ENCODE results near the gene CAPN7. TPM values are rescaled to one million over a fixed set of nuclear protein-coding genes. Genes with fewer than 3 reads are reported as not detected.
A peak's percentile ranks its signal among the peaks of the same experiment; 100 is the strongest.

CAPN7 gene
- total RNA-seq, 2 donors from 2014 or later, result 38.1 to 40.5 TPM

DNA sequence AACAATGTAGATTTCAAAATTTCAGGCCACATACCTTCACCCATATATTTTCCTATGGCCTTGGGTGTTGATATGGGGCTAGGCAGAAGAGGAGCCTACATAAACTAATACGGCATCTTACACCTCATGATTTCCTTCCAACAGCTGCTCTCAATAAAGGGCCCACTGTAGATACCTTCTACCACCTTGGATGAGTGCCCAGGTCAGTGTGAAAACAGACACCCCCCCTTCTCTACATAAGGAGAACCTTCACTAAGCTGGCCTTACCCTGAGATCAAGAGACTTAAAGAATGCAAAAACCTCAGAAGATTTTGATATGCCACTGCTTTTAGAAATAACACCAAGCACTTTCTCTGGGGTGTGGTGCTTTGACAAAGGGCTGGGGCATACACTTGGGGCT, 83.6 kb downstream of the CAPN7 start:
- Histone ChIP-seq H3K4me3 (no peak overlapping the region), H3K36me3 (replicated peaks in 1 of 2; ENCODE audit: insufficient read depth in 1 of 2, low read depth in 2 of 2) (no peaks in the 10 kb centered on the region), H3K27me3 (no peaks in the 10 kb centered on the region), H3K4me1 (peaks cover 13% of the 10 kb centered on the region), H3K27ac (no peak overlapping the region), H3K9me3 (no peaks in the 10 kb centered on the region)
- TF ChIP-seq CTCF (IDR thresholded peaks at IDR 0.05) (no peak), POLR2A (IDR thresholded peaks at IDR 0.05) (no peak)
- DNase-seq (no peak), ATAC-seq (no peak)
- intact Hi-C loops (cut with DNase I), result no loop called here
- 88 to 100% methylated on average over 1 of the region's 1 CpG for WGBS, 2 donors

DNA sequence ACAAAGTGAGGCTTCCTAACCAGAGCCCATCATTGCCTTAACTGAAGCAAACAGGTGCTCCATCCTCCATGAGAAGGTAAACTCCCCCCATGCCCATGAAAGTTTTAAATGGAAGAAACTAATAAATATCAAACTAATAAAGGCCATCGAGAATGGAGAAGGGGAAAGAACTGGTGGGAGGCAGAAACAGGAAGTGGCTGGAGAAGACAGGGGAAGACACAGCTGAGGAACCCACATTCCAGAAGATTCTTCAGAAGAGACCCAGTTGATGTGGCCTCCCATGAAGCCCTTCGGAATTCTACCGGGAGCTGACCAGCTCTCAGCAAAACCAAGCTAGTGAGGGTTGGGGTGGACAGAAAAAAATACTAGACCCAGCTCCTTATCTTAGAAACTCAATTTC, 84.7 kb downstream of the CAPN7 start:
- no peak for DNase-seq
- H3K4me1 ChIP-seq, result peaks cover 13% of the 10 kb centered on the region
- no peak overlapping the region for H3K27ac ChIP-seq
- intact Hi-C loops (cut with DNase I), result no loop called here
- no peaks in the 10 kb centered on the region for H3K9me3 ChIP-seq
- H3K36me3 ChIP-seq (replicated peaks in 1 of 2; ENCODE audit: insufficient read depth in 1 of 2, low read depth in 2 of 2), result no peaks in the 10 kb centered on the region
- TF ChIP-seq POLR2A (IDR thresholded peaks at IDR 0.05) (no peak), CTCF (IDR thresholded peaks at IDR 0.05) (no peak)
- H3K27me3 ChIP-seq, result no peaks in the 10 kb centered on the region
- WGBS, 2 donors, result 84 to 90% methylated on average over 3 of the region's 3 CpGs
- ATAC-seq, result no peak
- H3K4me3 ChIP-seq, result no peak overlapping the region

DNA sequence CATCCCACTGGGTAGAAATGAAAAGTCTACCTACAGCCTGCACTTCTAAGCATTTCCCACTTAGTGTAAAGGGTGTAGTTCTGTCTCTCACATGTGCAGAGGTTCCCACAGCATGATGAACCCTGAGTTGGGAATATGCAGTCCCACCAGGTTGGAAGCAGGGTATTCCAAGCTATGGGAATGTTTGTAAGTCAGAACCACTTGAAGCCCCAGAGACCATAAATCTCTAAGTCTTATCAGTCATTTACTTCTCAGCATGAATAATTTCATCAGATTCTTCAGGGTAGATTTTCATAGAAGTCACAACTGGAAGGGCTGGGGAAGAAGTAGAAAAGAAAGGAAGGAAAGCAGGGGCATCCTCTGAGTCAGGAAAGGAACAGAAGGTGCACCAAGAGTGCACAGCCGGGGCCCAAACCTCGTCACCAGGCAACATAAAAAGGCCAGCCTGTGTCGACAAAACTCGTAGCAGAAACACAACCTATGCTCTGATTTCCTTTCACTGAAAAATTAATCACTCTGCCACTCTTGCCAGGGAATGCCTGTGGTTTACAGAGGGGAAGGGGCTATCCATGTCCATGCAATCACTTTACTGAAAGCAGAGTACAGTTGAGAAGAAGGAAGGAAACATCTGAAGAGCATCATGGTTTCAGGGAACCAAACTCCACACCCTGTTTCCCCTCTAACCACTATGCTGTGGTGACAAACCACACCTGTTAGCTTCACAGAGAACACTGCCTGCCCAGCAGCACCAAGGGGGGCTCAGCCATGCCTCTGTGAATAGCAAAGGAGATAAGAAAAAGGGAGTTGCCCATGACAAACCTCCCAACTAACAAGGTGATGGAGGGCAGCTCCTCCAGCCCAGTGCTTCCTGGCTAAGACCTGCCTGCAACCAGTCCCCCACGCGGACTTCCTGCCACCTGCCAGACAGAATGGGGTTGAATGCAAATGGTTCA, 85.8 kb downstream of the CAPN7 start:
- Histone ChIP-seq H3K27me3 (no peaks in the 10 kb centered on the region), H3K9me3 (no peaks in the 10 kb centered on the region), H3K36me3 (replicated peaks in 1 of 2; ENCODE audit: insufficient read depth in 1 of 2, low read depth in 2 of 2) (no peaks in the 10 kb centered on the region), H3K4me1 (peaks cover 13% of the 10 kb centered on the region), H3K4me3 (no peak overlapping the region), H3K27ac (peak overlapping the region in 1 of 4 donors; percentile 15)
- 54 to 82% methylated on average over 4 to 6 of the region's 6 CpGs for WGBS, 2 donors
- DNase-seq (peak in 1 of 4 donors; percentile 36), ATAC-seq (no peak)
- intact Hi-C loops (cut with DNase I), result no loop called here
- TF ChIP-seq CTCF (IDR thresholded peaks at IDR 0.05) (no peak), POLR2A (IDR thresholded peaks at IDR 0.05) (no peak)

DNA sequence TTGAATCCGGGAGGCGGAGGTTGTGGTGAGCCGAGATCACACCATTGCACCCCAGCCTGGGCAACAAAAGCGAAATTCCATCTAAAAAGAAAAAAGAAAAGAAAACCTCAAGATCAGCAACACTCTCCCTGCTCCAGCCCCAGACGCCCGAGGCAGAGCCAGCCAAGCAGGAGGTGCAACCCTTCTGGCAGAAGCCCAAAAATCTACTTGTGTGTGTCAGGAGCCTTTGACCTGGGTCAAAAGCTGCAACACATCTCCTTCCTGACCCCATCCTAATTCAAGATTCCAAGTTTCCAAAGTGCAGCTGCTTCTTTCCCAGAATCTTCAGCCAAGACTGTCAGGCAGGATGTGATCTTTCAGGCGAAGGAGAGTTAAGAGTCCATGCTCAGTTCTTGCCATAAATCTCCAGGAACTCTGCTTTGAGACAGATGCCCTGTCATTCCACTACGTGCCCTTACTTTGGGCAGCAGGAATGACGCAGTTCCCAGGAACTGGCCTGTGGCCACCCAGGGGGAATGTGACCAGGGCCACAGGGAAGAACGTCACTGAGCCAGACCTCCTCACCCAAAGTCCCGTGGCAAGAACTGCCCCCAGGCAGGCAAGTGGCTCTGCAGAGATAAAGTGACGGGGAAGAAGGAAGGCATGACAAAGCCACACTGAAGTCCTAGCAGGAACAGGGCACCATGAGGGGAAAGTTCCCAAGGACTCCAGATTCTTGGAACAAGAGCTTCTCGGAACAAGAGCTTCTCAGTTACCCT, 86.9 kb downstream of the CAPN7 start:
- Histone ChIP-seq H3K36me3 (replicated peaks in 1 of 2; ENCODE audit: insufficient read depth in 1 of 2, low read depth in 2 of 2) (no peaks in the 10 kb centered on the region), H3K9me3 (no peaks in the 10 kb centered on the region), H3K27ac (peak overlapping the region in 2 of 4 donors; percentile 47 to 68), H3K4me1 (peaks cover 13% of the 10 kb centered on the region), H3K4me3 (no peak overlapping the region), H3K27me3 (no peaks in the 10 kb centered on the region)
- TF ChIP-seq CTCF (IDR thresholded peaks at IDR 0.05) (no peak), POLR2A (IDR thresholded peaks at IDR 0.05) (no peak)
- ATAC-seq (peak; percentile 54), DNase-seq (peak; percentile 42 to 65 (median 48))
- intact Hi-C loops (cut with DNase I), result no loop called here
- WGBS, 2 donors, result 47 to 58% methylated on average over 13 of the region's 13 CpGs

Data from body of pancreas (tissue), 4 donors.